HEK293 (cell line): Measurements from ENCODE around the gene HS6ST3.

ENCODE experiments used
- YY1 ChIP-seq: fragments of 450-650 bp; formaldehyde crosslinking; IDR thresholded peaks from 2 replicates; pipeline ENCODE4 v1.5.1; 2018; ENCODE audit warnings: missing biosample characterization, missing genetic modification characterization
- ZSCAN5A ChIP-seq: fragments of 450-650 bp; formaldehyde crosslinking; IDR thresholded peaks from 2 replicates; pipeline ENCODE4 v1.5.1; 2016; ENCODE audit warnings: missing biosample characterization, missing genetic modification characterization
- TF ChIP-seq, protein P1 (sequence below): fragments of 450-650 bp; formaldehyde crosslinking; IDR thresholded peaks from 2 replicates; pipeline ENCODE4 v1.5.1; 2016; ENCODE audit warnings: missing biosample characterization, missing genetic modification characterization
- TF ChIP-seq, protein P2 (sequence below): fragments of 450-650 bp; formaldehyde crosslinking; IDR thresholded peaks from 2 replicates; pipeline ENCODE4 v1.5.1; 2016; ENCODE audit warnings: missing biosample characterization, missing genetic modification characterization, low read depth

DNA sequence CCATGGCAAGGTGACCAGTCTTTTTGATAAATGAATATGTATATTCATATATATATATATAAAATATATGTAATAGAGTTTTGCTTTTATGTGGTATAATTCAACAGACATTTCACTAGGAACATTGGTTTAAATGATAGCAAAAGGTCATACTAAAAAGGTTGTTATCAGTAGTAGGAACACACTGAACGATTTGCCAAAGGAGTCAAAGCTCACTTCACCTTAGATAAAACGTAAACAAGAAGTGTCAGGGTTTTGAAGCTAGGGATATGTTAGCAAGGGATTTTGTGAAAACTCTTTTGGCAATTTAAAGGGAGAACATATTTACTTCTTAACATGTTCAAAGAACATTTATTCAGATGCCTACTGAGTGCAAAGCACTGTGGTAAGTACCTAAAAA, 8.0 kb upstream of the HS6ST3 start:
- TF ChIP-seq, protein P1, sequence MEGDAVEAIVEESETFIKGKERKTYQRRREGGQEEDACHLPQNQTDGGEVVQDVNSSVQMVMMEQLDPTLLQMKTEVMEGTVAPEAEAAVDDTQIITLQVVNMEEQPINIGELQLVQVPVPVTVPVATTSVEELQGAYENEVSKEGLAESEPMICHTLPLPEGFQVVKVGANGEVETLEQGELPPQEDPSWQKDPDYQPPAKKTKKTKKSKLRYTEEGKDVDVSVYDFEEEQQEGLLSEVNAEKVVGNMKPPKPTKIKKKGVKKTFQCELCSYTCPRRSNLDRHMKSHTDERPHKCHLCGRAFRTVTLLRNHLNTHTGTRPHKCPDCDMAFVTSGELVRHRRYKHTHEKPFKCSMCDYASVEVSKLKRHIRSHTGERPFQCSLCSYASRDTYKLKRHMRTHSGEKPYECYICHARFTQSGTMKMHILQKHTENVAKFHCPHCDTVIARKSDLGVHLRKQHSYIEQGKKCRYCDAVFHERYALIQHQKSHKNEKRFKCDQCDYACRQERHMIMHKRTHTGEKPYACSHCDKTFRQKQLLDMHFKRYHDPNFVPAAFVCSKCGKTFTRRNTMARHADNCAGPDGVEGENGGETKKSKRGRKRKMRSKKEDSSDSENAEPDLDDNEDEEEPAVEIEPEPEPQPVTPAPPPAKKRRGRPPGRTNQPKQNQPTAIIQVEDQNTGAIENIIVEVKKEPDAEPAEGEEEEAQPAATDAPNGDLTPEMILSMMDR (tag by site-specific recombination): no peak
- no peak for TF ChIP-seq ZSCAN5A (tag by site-specific recombination)
- TF ChIP-seq, protein P2, sequence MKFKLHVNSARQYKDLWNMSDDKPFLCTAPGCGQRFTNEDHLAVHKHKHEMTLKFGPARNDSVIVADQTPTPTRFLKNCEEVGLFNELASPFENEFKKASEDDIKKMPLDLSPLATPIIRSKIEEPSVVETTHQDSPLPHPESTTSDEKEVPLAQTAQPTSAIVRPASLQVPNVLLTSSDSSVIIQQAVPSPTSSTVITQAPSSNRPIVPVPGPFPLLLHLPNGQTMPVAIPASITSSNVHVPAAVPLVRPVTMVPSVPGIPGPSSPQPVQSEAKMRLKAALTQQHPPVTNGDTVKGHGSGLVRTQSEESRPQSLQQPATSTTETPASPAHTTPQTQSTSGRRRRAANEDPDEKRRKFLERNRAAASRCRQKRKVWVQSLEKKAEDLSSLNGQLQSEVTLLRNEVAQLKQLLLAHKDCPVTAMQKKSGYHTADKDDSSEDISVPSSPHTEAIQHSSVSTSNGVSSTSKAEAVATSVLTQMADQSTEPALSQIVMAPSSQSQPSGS: no peak
- no peak for TF ChIP-seq YY1 (tag by site-specific recombination)
